Measurements from ENCODE around the gene CPNE2. TPM values are rescaled to one million over a fixed set of nuclear protein-coding genes. Genes with fewer than 3 reads are reported as not detected.

CPNE2 gene
- total RNA-seq, 1 experiment from 2014 or later: 43.4 TPM

DNA sequence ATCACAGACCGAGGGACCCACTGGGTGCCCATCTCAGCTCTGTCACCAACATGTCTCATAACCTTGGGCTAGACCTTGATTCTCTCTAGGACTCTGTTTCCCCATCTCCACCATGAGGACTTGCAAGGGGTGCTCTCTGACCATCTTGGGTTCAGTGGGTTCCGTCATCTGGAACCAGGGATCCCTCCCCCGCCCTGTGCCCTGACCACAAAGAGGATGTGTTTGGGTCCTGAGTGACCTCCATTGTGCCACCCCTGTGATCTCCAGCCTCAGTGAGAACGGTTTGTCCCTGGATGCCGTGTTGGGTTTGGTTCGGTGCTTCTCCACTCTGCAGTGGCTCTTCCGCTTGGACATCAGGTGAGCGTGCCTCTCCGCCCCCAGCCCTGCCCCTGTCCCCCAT, 49.1 kb upstream of the CPNE2 start:
- ATAC-seq (no peak), DNase-seq (ENCODE audit: low read depth, low spot score) (no peak)
- H3K27me3 ChIP-seq (ENCODE audit: control insufficient read depth, insufficient read depth, low read length): no peaks in the 10 kb centered on the region
- no peak overlapping the region for H3K4me3 ChIP-seq (ENCODE audit: low read depth in 2 of 2, low read length in 2 of 2)
- ChIA-PET CTCF (no interaction called here), POLR2A (no interaction called here)
- in situ Hi-C loops (cut with HindIII; ENCODE audit: low pct_unique_long_range_greater_than_20kb, low sequenced_read_pairs) (no loop called here), intact Hi-C loops (cut with micrococcal nuclease; ENCODE audit: unreplicated experiment) (loop anchor here (10.0 kb wide), 1 partner anchor 78 kb away; the partner anchor contains the start of gene CETP)
- no TSS peak for BruUV-seq (replicated peaks)
- TF ChIP-seq SIN3A (IDR thresholded peaks at IDR 0.05; ENCODE audit: borderline replicate concordance, insufficient read depth, low read depth, low read length): no peak
- no peak for TF ChIP-seq POLR2AphosphoS5 (IDR thresholded peaks at IDR 0.05; ENCODE audit: low read depth, low read length)
- TF ChIP-seq, protein P1, sequence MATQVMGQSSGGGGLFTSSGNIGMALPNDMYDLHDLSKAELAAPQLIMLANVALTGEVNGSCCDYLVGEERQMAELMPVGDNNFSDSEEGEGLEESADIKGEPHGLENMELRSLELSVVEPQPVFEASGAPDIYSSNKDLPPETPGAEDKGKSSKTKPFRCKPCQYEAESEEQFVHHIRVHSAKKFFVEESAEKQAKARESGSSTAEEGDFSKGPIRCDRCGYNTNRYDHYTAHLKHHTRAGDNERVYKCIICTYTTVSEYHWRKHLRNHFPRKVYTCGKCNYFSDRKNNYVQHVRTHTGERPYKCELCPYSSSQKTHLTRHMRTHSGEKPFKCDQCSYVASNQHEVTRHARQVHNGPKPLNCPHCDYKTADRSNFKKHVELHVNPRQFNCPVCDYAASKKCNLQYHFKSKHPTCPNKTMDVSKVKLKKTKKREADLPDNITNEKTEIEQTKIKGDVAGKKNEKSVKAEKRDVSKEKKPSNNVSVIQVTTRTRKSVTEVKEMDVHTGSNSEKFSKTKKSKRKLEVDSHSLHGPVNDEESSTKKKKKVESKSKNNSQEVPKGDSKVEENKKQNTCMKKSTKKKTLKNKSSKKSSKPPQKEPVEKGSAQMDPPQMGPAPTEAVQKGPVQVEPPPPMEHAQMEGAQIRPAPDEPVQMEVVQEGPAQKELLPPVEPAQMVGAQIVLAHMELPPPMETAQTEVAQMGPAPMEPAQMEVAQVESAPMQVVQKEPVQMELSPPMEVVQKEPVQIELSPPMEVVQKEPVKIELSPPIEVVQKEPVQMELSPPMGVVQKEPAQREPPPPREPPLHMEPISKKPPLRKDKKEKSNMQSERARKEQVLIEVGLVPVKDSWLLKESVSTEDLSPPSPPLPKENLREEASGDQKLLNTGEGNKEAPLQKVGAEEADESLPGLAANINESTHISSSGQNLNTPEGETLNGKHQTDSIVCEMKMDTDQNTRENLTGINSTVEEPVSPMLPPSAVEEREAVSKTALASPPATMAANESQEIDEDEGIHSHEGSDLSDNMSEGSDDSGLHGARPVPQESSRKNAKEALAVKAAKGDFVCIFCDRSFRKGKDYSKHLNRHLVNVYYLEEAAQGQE (IDR thresholded peaks at IDR 0.05; ENCODE audit: insufficient read depth in 1 of 2, low read depth in 2 of 2, low read length in 1 of 2): no peak
- TF ChIP-seq TCF7L2 (IDR thresholded peaks at IDR 0.05; ENCODE audit: low read depth, low read length): no peak
- TF ChIP-seq, protein P2, sequence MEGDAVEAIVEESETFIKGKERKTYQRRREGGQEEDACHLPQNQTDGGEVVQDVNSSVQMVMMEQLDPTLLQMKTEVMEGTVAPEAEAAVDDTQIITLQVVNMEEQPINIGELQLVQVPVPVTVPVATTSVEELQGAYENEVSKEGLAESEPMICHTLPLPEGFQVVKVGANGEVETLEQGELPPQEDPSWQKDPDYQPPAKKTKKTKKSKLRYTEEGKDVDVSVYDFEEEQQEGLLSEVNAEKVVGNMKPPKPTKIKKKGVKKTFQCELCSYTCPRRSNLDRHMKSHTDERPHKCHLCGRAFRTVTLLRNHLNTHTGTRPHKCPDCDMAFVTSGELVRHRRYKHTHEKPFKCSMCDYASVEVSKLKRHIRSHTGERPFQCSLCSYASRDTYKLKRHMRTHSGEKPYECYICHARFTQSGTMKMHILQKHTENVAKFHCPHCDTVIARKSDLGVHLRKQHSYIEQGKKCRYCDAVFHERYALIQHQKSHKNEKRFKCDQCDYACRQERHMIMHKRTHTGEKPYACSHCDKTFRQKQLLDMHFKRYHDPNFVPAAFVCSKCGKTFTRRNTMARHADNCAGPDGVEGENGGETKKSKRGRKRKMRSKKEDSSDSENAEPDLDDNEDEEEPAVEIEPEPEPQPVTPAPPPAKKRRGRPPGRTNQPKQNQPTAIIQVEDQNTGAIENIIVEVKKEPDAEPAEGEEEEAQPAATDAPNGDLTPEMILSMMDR (IDR thresholded peaks at IDR 0.05): no peak
- H3K9me3 ChIP-seq (ENCODE audit: control insufficient read depth, insufficient read depth, low read depth, low read length): no peaks in the 10 kb centered on the region
- H3K27ac ChIP-seq (ENCODE audit: low read length): no peak overlapping the region
- no peaks in the 10 kb centered on the region for H3K36me3 ChIP-seq (ENCODE audit: control insufficient read depth, insufficient read depth, low read length)
- no peaks in the 10 kb centered on the region for H3K4me1 ChIP-seq (ENCODE audit: control insufficient read depth, insufficient read depth, low read length)

DNA sequence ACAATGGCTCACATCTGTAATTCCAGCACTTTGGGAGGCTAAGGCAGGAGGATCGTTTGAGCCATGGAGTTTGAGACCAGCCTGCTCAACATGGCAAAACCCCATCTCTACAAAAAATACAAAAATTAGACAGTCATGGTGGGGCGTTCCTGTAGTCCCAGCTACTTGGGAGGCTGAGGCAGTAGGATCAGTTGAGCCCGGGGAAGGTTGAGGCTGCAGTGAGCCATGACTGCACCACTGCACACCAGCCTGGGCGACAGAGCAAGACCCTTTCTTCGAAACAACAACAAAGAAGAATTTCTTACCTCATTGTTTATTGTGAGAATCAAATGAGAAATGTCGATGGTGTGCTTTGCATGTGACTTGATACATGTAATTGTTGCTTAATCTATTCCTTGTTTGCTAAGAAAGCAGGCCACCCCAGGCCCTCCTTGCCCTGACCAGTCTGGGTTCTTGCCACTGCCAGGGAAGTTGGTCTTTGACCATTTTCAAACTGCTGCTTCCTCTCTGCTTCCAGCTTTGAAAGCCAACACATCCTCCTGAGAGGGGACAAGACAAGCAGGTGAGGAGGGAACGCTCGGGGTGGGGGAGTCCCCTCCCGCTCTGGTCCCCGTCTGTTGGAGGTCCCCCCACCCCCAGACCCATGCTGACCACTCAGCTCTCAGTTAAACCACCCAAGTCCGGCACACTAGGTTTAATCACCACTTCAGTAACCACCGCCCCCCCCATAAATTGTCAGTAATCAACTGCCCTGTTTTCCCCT, 47.3 kb upstream of the CPNE2 start:
- Histone ChIP-seq H3K36me3 (ENCODE audit: control insufficient read depth, insufficient read depth, low read length) (no peaks in the 10 kb centered on the region), H3K9me3 (ENCODE audit: control insufficient read depth, insufficient read depth, low read depth, low read length) (no peaks in the 10 kb centered on the region), H3K27ac (ENCODE audit: low read length) (no peak overlapping the region), H3K4me3 (ENCODE audit: low read depth in 2 of 2, low read length in 2 of 2) (no peak overlapping the region), H3K4me1 (ENCODE audit: control insufficient read depth, insufficient read depth, low read length) (no peaks in the 10 kb centered on the region), H3K27me3 (ENCODE audit: control insufficient read depth, insufficient read depth, low read length) (no peaks in the 10 kb centered on the region)
- in situ Hi-C loops (cut with HindIII; ENCODE audit: low pct_unique_long_range_greater_than_20kb, low sequenced_read_pairs): no loop called here
- no peak for DNase-seq (ENCODE audit: low read depth, low spot score)
- POLR2A ChIA-PET: interaction anchor here (0.7 kb wide), 1 partner anchor 115 kb away, joined by 3 read pairs; no protein-coding TSS in a partner anchor
- BruUV-seq (replicated peaks): no TSS peak
- no peak for TF ChIP-seq TCF7L2 (IDR thresholded peaks at IDR 0.05; ENCODE audit: low read depth, low read length)
- TF ChIP-seq, protein P1 (IDR thresholded peaks at IDR 0.05; ENCODE audit: insufficient read depth in 1 of 2, low read depth in 2 of 2, low read length in 1 of 2): no peak
- no peak for TF ChIP-seq POLR2AphosphoS5 (IDR thresholded peaks at IDR 0.05; ENCODE audit: low read depth, low read length)
- TF ChIP-seq, protein P2 (IDR thresholded peaks at IDR 0.05): no peak
- TF ChIP-seq SIN3A (IDR thresholded peaks at IDR 0.05; ENCODE audit: borderline replicate concordance, insufficient read depth, low read depth, low read length): no peak
- no peak for ATAC-seq
- CTCF ChIA-PET: interaction anchor here (0.6 to 1.0 kb wide), 3 partner anchors 81 to 177 kb away, joined by 3 to 4 read pairs (median 4); no protein-coding TSS in a partner anchor
- intact Hi-C loops (cut with micrococcal nuclease; ENCODE audit: unreplicated experiment): loop anchor here (10.0 kb wide), 1 partner anchor 80 kb away; the partner anchor contains the start of gene CETP
